ENCODE results near the gene TRIM25.

DNA sequence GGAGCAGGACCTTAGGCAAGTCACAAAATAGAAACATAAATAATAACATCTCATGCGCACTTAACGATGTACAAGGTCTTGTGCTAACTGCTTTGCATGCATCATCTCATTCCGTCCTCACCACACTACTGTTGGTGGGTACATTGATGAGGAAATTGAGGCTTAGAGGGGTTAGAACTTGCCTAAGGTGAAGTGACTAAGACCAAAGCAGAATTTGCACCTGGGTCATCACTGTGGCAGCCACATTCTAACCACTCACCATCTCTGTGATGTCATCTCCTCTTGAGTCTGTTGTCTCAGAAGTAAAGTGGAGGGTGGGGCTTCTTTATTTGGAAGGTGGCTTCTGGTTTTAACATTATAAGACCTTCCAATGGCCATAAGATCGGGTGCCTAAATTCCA lies 20.4 kb upstream of the TRIM25 start:
- TF ChIP-seq, protein P1, sequence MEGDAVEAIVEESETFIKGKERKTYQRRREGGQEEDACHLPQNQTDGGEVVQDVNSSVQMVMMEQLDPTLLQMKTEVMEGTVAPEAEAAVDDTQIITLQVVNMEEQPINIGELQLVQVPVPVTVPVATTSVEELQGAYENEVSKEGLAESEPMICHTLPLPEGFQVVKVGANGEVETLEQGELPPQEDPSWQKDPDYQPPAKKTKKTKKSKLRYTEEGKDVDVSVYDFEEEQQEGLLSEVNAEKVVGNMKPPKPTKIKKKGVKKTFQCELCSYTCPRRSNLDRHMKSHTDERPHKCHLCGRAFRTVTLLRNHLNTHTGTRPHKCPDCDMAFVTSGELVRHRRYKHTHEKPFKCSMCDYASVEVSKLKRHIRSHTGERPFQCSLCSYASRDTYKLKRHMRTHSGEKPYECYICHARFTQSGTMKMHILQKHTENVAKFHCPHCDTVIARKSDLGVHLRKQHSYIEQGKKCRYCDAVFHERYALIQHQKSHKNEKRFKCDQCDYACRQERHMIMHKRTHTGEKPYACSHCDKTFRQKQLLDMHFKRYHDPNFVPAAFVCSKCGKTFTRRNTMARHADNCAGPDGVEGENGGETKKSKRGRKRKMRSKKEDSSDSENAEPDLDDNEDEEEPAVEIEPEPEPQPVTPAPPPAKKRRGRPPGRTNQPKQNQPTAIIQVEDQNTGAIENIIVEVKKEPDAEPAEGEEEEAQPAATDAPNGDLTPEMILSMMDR (IDR thresholded peaks at IDR 0.05; ENCODE audit: poor library complexity), result no peak
- no peak for TF ChIP-seq EZH2phosphoT487 (IDR thresholded peaks at IDR 0.05; ENCODE audit: low read depth, severe bottlenecking, unreplicated experiment)
